Stimulated activated naive CD4-positive, alpha-beta T cell treated with Interleukin-2 at 50 U/mL for 16 hours (primary cell): ENCODE data around the gene COPZ1.
"Not testable (repeated sequence)": the region's sequence is repeated elsewhere in the genome, so short reads cannot be mapped to it uniquely, and the experiment has no call there.

Source experiments
- DNase-seq: peaks from one replicate; lab custom pipeline; 2025; lab: John Stamatoyannopoulos, UW

COPZ1 gene

GRCh38 chr12:54337280-54337842 is 12.4 kb downstream of the COPZ1 start:
- DNase-seq = no peak

- no peak for DNase-seq
Measured at GRCh38 chr12:54337854-54338650, 13.1 kb downstream of the COPZ1 start.

- no peak for DNase-seq
Measured at GRCh38 chr12:54338698-54339296, 13.9 kb downstream of the COPZ1 start.

GRCh38 chr12:54340846-54341245 is 15.9 kb downstream of the COPZ1 start:
- no peak for DNase-seq

GRCh38 chr12:54341378-54342300 is 16.7 kb downstream of the COPZ1 start:
- no peak for DNase-seq

GRCh38 chr12:54349036-54349435 is 24.1 kb downstream of the COPZ1 start:
- no peak for DNase-seq

GRCh38 chr12:54349679-54350078 is 24.7 kb downstream of the COPZ1 start:
- no peak for DNase-seq

- no peak for DNase-seq
Measured at GRCh38 chr12:54350743-54351142, 25.8 kb downstream of the COPZ1 start.

GRCh38 chr12:54351341-54351740 is 26.4 kb downstream of the COPZ1 start:
- DNase-seq = no peak

GRCh38 chr12:54352022-54352531 is 27.1 kb downstream of the COPZ1 start:
- peak; percentile 12 for DNase-seq

- DNase-seq = no peak
Measured at GRCh38 chr12:54352891-54353874, 28.3 kb downstream of the COPZ1 start.

- not testable (repeated sequence) for DNase-seq
Measured at GRCh38 chr12:54354271-54354670, 29.3 kb downstream of the COPZ1 start.

- no peak for DNase-seq
Measured at GRCh38 chr12:54355104-54355815, 30.3 kb downstream of the COPZ1 start.

- no peak for DNase-seq
Measured at GRCh38 chr12:54356228-54356627, 31.3 kb downstream of the COPZ1 start.

- no peak for DNase-seq
Measured at GRCh38 chr12:54356951-54357356, 32.0 kb downstream of the COPZ1 start.

- DNase-seq = no peak
Measured at GRCh38 chr12:54357506-54358190, 32.7 kb downstream of the COPZ1 start.

GRCh38 chr12:54358191-54358944 is 33.4 kb downstream of the COPZ1 start:
- DNase-seq = peak; percentile 37

GRCh38 chr12:54358945-54359761 is 34.2 kb downstream of the COPZ1 start:
- peak; percentile 95 for DNase-seq
